HEK293 (cell line): ENCODE results near the gene GJD3.

Experiments used
- CTCF ChIA-PET: fragments of 350-600 bp; formaldehyde crosslinking; extraction: SDS; loops from one replicate; lab custom pipeline; 2021; ENCODE audit warnings: antibody characterized with exemption; lab: Yijun Ruan, JAX
- POLR2A ChIA-PET: fragments of 300-600 bp; formaldehyde crosslinking; extraction: SDS; loops from one replicate; lab custom pipeline; 2020; ENCODE audit warnings: antibody characterized with exemption, inconsistent platforms; lab: Yijun Ruan, JAX
- H3K27ac ChIP-seq: fragments of 200-500 bp; sonication (Bioruptor generic); 2 replicates; pipeline ENCODE4 v1.5.1; 2014; ENCODE audit warnings: low read depth, low read length, control low read depth, inconsistent platforms; ENCODE audit errors: extremely low read depth
- H3K36me3 ChIP-seq, 2 experiments: fragments of 200-500 bp in 1 of 2; sonication (Bioruptor generic) in 1 of 2; 1 replicate in 1 of 2; 2 replicates in 1 of 2; pipeline ENCODE4 v1.5.1; 2014 to 2017; ENCODE audit warnings: inconsistent platforms in 2 of 2, low read length in 2 of 2; ENCODE audit not compliant: control insufficient read depth in 2 of 2, insufficient read depth in 1 of 2
- H3K4me1 ChIP-seq: fragments of 200-500 bp; sonication (Bioruptor generic); 2 replicates; pipeline ENCODE4 v1.5.1; 2014; ENCODE audit warnings: mild to moderate bottlenecking, low read length, inconsistent platforms; ENCODE audit not compliant: control insufficient read depth, insufficient read depth
- H3K4me3 ChIP-seq: 2 replicates; pipeline ENCODE4 v1.5.1; 2011; ENCODE audit warnings: low read depth, mild to moderate bottlenecking, control low read depth, low read length, moderate library complexity
- H3K9me3 ChIP-seq: fragments of 200-500 bp; sonication (Bioruptor generic); 2 replicates; pipeline ENCODE4 v1.5.1; 2014; ENCODE audit warnings: low read depth, low read length, inconsistent platforms; ENCODE audit not compliant: control insufficient read depth, insufficient read depth
- FEZF1 ChIP-seq: fragments of 450-650 bp; formaldehyde crosslinking; IDR thresholded peaks from 2 replicates; pipeline ENCODE4 v1.5.1; 2016; ENCODE audit warnings: missing biosample characterization, missing genetic modification characterization
- KLF1 ChIP-seq: fragments of 450-650 bp; formaldehyde crosslinking; IDR thresholded peaks from 2 replicates; pipeline ENCODE4 v1.5.1; 2016; ENCODE audit warnings: missing biosample characterization, missing genetic modification characterization
- KLF16 ChIP-seq: fragments of 450-650 bp; formaldehyde crosslinking; IDR thresholded peaks from 2 replicates; pipeline ENCODE4 v1.5.1; 2017; ENCODE audit warnings: missing biosample characterization, missing genetic modification characterization
- PRDM6 ChIP-seq: fragments of 450-650 bp; formaldehyde crosslinking; IDR thresholded peaks from 2 replicates; pipeline ENCODE4 v1.5.1; 2017; ENCODE audit warnings: missing biosample characterization, missing genetic modification characterization
- RBAK ChIP-seq: fragments of 450-650 bp; formaldehyde crosslinking; IDR thresholded peaks from 2 replicates; pipeline ENCODE4 v1.5.1; 2016; ENCODE audit warnings: missing biosample characterization, missing genetic modification characterization
- SP3 ChIP-seq: fragments of 450-650 bp; formaldehyde crosslinking; IDR thresholded peaks from 2 replicates; pipeline ENCODE4 v1.5.1; 2016; ENCODE audit warnings: missing biosample characterization, missing genetic modification characterization
- ZBTB11 ChIP-seq: fragments of 450-650 bp; formaldehyde crosslinking; conservative IDR thresholded peaks from 2 replicates; pipeline ENCODE4 v1.5.1; 2016; ENCODE audit warnings: low read depth, missing biosample characterization, missing genetic modification characterization
- ZNF10 ChIP-seq: fragments of 450-650 bp; formaldehyde crosslinking; IDR thresholded peaks from 2 replicates; pipeline ENCODE4 v1.5.1; 2017; ENCODE audit warnings: missing biosample characterization, missing genetic modification characterization
- ZNF112 ChIP-seq: fragments of 450-650 bp; formaldehyde crosslinking; IDR thresholded peaks from 2 replicates; pipeline ENCODE4 v1.5.0; 2017; ENCODE audit warnings: missing biosample characterization, missing genetic modification characterization
- ZNF114 ChIP-seq: fragments of 450-650 bp; formaldehyde crosslinking; IDR thresholded peaks from 2 replicates; pipeline ENCODE4 v1.5.0; 2017; ENCODE audit warnings: missing biosample characterization, missing genetic modification characterization
- ZNF155 ChIP-seq: fragments of 450-650 bp; formaldehyde crosslinking; IDR thresholded peaks from 2 replicates; pipeline ENCODE4 v1.5.1; 2016; ENCODE audit warnings: missing biosample characterization, missing genetic modification characterization
- ZNF223 ChIP-seq: fragments of 450-650 bp; formaldehyde crosslinking; IDR thresholded peaks from 2 replicates; pipeline ENCODE4 v1.5.1; 2016; ENCODE audit warnings: missing biosample characterization, missing genetic modification characterization
- ZNF280D ChIP-seq: fragments of 450-650 bp; formaldehyde crosslinking; IDR thresholded peaks from 2 replicates; pipeline ENCODE4 v1.5.1; 2016; ENCODE audit warnings: missing biosample characterization, missing genetic modification characterization
- ZNF366 ChIP-seq: fragments of 450-650 bp; formaldehyde crosslinking; conservative IDR thresholded peaks from 2 replicates; pipeline ENCODE4 v1.5.1; 2016; ENCODE audit warnings: missing biosample characterization, missing genetic modification characterization
- ZNF398 ChIP-seq: fragments of 450-650 bp; formaldehyde crosslinking; IDR thresholded peaks from 2 replicates; pipeline ENCODE4 v1.5.1; 2017; ENCODE audit warnings: missing biosample characterization, missing genetic modification characterization
- ZNF416 ChIP-seq: fragments of 450-650 bp; formaldehyde crosslinking; IDR thresholded peaks from 2 replicates; pipeline ENCODE4 v1.5.1; 2016; ENCODE audit warnings: missing biosample characterization, missing genetic modification characterization
- ZNF571 ChIP-seq: fragments of 450-650 bp; formaldehyde crosslinking; IDR thresholded peaks from 2 replicates; pipeline ENCODE4 v1.5.0; 2017; ENCODE audit warnings: missing biosample characterization, missing genetic modification characterization
- ZNF626 ChIP-seq: fragments of 450-650 bp; sonication (Bioruptor Pico); formaldehyde crosslinking; IDR thresholded peaks from 2 replicates; pipeline ENCODE4 v1.5.1; 2018; ENCODE audit warnings: missing biosample characterization, missing genetic modification characterization, inconsistent platforms
- ZNF830 ChIP-seq: fragments of 450-650 bp; IDR thresholded peaks from 2 replicates; pipeline ENCODE4 v1.5.0; 2018; ENCODE audit warnings: missing biosample characterization, missing genetic modification characterization, low read depth, mild to moderate bottlenecking, moderate library complexity
- ZNF837 ChIP-seq: fragments of 450-650 bp; formaldehyde crosslinking; IDR thresholded peaks from 2 replicates; pipeline ENCODE4 v1.5.1; 2016; ENCODE audit warnings: missing biosample characterization, missing genetic modification characterization
- ZSCAN16 ChIP-seq: fragments of 450-650 bp; formaldehyde crosslinking; IDR thresholded peaks from 2 replicates; pipeline ENCODE4 v1.5.1; 2016; ENCODE audit warnings: missing biosample characterization, missing genetic modification characterization

The GJD3 gene

GRCh38 chr17:40366076-40366860, 1.7 kb upstream of the GJD3 start (continued):
- no peak for TF ChIP-seq ZBTB11 (tag by site-specific recombination)
- no peak for TF ChIP-seq ZNF830 (tag by site-specific recombination)
- TF ChIP-seq PRDM6: no peak
- no peak for TF ChIP-seq ZNF155
- TF ChIP-seq ZNF837 (tag by site-specific recombination): no peak
- TF ChIP-seq ZNF114 (tag by site-specific recombination): no peak
- no peak for TF ChIP-seq SP3 (tag by site-specific recombination)
- TF ChIP-seq ZNF571: no peak
- TF ChIP-seq ZNF280D (tag by site-specific recombination): no peak
- TF ChIP-seq RBAK (tag by site-specific recombination): no peak

GRCh38 chr17:40364906-40365305, 369 bp upstream of the GJD3 start:
- CTCF ChIA-PET: interaction anchor here (0.5 to 16.1 kb wide), 14 partner anchors 10 to 521 kb away, joined by 3 to 453 read pairs (median 4); partner anchors contain the start of gene RARA
- no peak overlapping the region for H3K4me3 ChIP-seq
- POLR2A ChIA-PET: interaction anchor here (0.5 to 1.7 kb wide), 10 partner anchors 19 to 1350 kb away, joined by 3 to 10 read pairs (median 4); partner anchors contain the start of gene TOP2A
- no peak overlapping the region for H3K27ac ChIP-seq
- TF ChIP-seq ZNF10 (tag by site-specific recombination) (no peak), FEZF1 (tag by site-specific recombination) (no peak), ZNF280D (tag by site-specific recombination) (no peak), ZSCAN16 (tag by site-specific recombination) (no peak), ZNF366 (tag by site-specific recombination) (no peak), ZNF112 (no peak), ZNF416 (tag by site-specific recombination) (no peak), KLF1 (no peak), ZNF626 (tag by site-specific recombination) (no peak), ZNF398 (tag by site-specific recombination) (no peak), ZNF223 (tag by site-specific recombination) (no peak), KLF16 (tag by site-specific recombination) (no peak)
- H3K9me3 ChIP-seq: no peaks in the 10 kb centered on the region
- H3K4me1 ChIP-seq: no peaks in the 10 kb centered on the region
- H3K36me3 ChIP-seq: no peaks in the 10 kb centered on the region; a peak in 1 of 3 replicates
